C4-2B (cell line): Measurements from ENCODE around the gene COL15A1.

Source experiments
- CTCF ChIP-seq: fragments of 450-650 bp; conservative IDR thresholded peaks from 2 replicates; pipeline ENCODE4 v1.5.1; 2017; ENCODE audit warnings: mild to moderate bottlenecking
- ZFX ChIP-seq: fragments of 450-650 bp; IDR thresholded peaks from 2 replicates; pipeline ENCODE4 v1.6.1; 2017

- TF ChIP-seq CTCF = no peak
- no peak for TF ChIP-seq ZFX
Observed at GRCh38 chr9:98906273-98907040, 37.2 kb upstream of the COL15A1 start.
